Measurements from ENCODE around the gene TRPM2. TPM values are rescaled to one million over a fixed set of nuclear protein-coding genes. Genes with fewer than 3 reads are reported as not detected.

TRPM2 gene
- total RNA-seq, 4 donors from 2014 or later, result 1.0 to 3.3 (median 3.1) TPM

- TF ChIP-seq POLR2A (IDR thresholded peaks at IDR 0.05), result no peak
- no peak for ATAC-seq
- Histone ChIP-seq H3K36me3 (peaks cover 0 to 61% of the 10 kb centered on the region in 2 donors), H3K4me3 (no peak overlapping the region), H3K27me3 (no peaks in the 10 kb centered on the region), H3K4me1 (peaks cover 0 to 53% (median 12%) of the 10 kb centered on the region in 3 donors), H3K27ac (peak overlapping the region in 1 of 4 donors; percentile 20), H3K9me3 (no peaks in the 10 kb centered on the region)
- 86 to 87% methylated on average over 7 to 8 of the region's 21 CpGs for WGBS, 2 donors (ENCODE audit: low coverage in 1 of 2)
Observed at GRCh38 chr21:44306936-44307704, 46.3 kb upstream of the TRPM2 start.

- 87 to 100% methylated on average over 4 to 12 of the region's 28 CpGs for WGBS, 2 donors (ENCODE audit: low coverage in 1 of 2)
- no peaks in the 10 kb centered on the region for H3K9me3 ChIP-seq
- ATAC-seq, result no peak
- H3K4me3 ChIP-seq, result no peak overlapping the region
- no peak for TF ChIP-seq POLR2AphosphoS5 (IDR thresholded peaks at IDR 0.05)
- TF ChIP-seq EP300 (IDR thresholded peaks at IDR 0.05), result no peak
- no peak for TF ChIP-seq CTCF (IDR thresholded peaks at IDR 0.05)
- TF ChIP-seq POLR2A (IDR thresholded peaks at IDR 0.05), result no peak
- H3K4me1 ChIP-seq, result peaks cover 0 to 16% (median 0%) of the 10 kb centered on the region in 3 donors
- H3K27ac ChIP-seq, result no peak overlapping the region
- H3K36me3 ChIP-seq, result peaks cover 0 to 98% of the 10 kb centered on the region in 2 donors
- no peaks in the 10 kb centered on the region for H3K27me3 ChIP-seq
Observed at GRCh38 chr21:44310628-44311507, 42.6 kb upstream of the TRPM2 start.

- no CpG with 5 or more reads among the region's 22 CpGs for WGBS, 2 donors (ENCODE audit: low coverage in 1 of 2)
- H3K36me3 ChIP-seq, result peaks cover 0 to 100% of the 10 kb centered on the region in 2 donors
- no peak for ATAC-seq
Observed at GRCh38 chr21:44312089-44312488, 41.3 kb upstream of the TRPM2 start.

GRCh38 chr21:44312716-44313115 lies 40.7 kb upstream of the TRPM2 start:
- H3K27me3 ChIP-seq, result no peaks in the 10 kb centered on the region
- H3K9me3 ChIP-seq, result no peaks in the 10 kb centered on the region
- H3K4me1 ChIP-seq, result peaks cover 0 to 2% (median 0%) of the 10 kb centered on the region in 3 donors
- TF ChIP-seq POLR2A (IDR thresholded peaks at IDR 0.05), result no peak
- TF ChIP-seq POLR2AphosphoS5 (IDR thresholded peaks at IDR 0.05), result no peak
- TF ChIP-seq EP300 (IDR thresholded peaks at IDR 0.05), result no peak
- TF ChIP-seq CTCF (IDR thresholded peaks at IDR 0.05), result no peak
- no CpG with 5 or more reads among the region's 19 CpGs for WGBS, 2 donors (ENCODE audit: low coverage in 1 of 2)
- H3K27ac ChIP-seq, result no peak overlapping the region
- peaks cover 0 to 100% of the 10 kb centered on the region in 2 donors for H3K36me3 ChIP-seq
- ATAC-seq, result no peak
- no peak overlapping the region for H3K4me3 ChIP-seq

More at GRCh38 chr21:44312089-44312488, 41.3 kb upstream of the TRPM2 start:
- H3K27ac ChIP-seq, result no peak overlapping the region
- H3K9me3 ChIP-seq, result no peaks in the 10 kb centered on the region
- no peaks in the 10 kb centered on the region for H3K27me3 ChIP-seq
- H3K4me1 ChIP-seq, result peaks cover 0 to 6% (median 0%) of the 10 kb centered on the region in 3 donors
- no peak for TF ChIP-seq POLR2A (IDR thresholded peaks at IDR 0.05)
- no peak for TF ChIP-seq EP300 (IDR thresholded peaks at IDR 0.05)
- no peak for TF ChIP-seq CTCF (IDR thresholded peaks at IDR 0.05)
- TF ChIP-seq POLR2AphosphoS5 (IDR thresholded peaks at IDR 0.05), result no peak
- H3K4me3 ChIP-seq, result no peak overlapping the region

- H3K4me3 ChIP-seq, result no peak overlapping the region
Observed at GRCh38 chr21:44313451-44313850, 40.0 kb upstream of the TRPM2 start.

More at GRCh38 chr21:44313451-44313850, 40.0 kb upstream of the TRPM2 start:
- Histone ChIP-seq H3K36me3 (peaks cover 0 to 100% of the 10 kb centered on the region in 2 donors), H3K9me3 (no peaks in the 10 kb centered on the region), H3K27me3 (no peaks in the 10 kb centered on the region), H3K4me1 (no peaks in the 10 kb centered on the region), H3K27ac (no peak overlapping the region)
- no peak for ATAC-seq
- TF ChIP-seq POLR2AphosphoS5 (IDR thresholded peaks at IDR 0.05) (no peak), EP300 (IDR thresholded peaks at IDR 0.05) (no peak), POLR2A (IDR thresholded peaks at IDR 0.05) (no peak), CTCF (IDR thresholded peaks at IDR 0.05) (no peak)
- no CpG with 5 or more reads among the region's 13 CpGs for WGBS, 2 donors (ENCODE audit: low coverage in 1 of 2)
